HG02763 (cell line): ENCODE data around the gene FAM180A.

Source experiments
- ATAC-seq: cut with Tn5 transposase; IDR thresholded peaks from one replicate; pipeline ENCODE4 v1.9.1; 2021; ENCODE audit warnings: mild to moderate bottlenecking, moderate library complexity; ENCODE audit not compliant: unreplicated experiment

The FAM180A gene

GRCh38 chr7:135685306-135686084, 63.1 kb downstream of the FAM180A start:
- no peak for ATAC-seq

DNA sequence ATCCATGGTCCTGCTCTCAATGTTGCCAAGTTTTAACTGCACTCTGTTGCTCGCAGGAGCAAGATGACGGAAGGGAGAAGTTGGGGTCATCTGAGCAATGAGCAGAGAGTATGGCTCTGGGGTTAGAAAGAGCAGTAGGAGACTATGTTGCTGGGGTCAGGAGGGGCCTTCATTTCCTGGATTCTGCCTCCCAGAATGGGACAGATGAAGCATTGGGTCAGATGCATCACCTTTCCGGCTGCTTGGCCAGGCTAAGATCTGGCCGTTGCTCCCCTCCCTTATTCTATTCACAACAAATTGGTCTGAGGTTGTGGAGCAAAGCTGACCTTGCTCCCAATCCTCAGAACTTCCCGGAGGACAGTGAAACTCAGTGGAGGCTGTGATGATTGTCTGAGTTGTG, 63.9 kb downstream of the FAM180A start:
- no peak for ATAC-seq

GRCh38 chr7:135684136-135684535, 64.5 kb downstream of the FAM180A start:
- no peak for ATAC-seq

- no peak for ATAC-seq
These were observed 65.0 kb downstream of the FAM180A start for GRCh38 chr7:135683609-135684008.

- ATAC-seq: no peak
These were observed 66.4 kb downstream of the FAM180A start for GRCh38 chr7:135682191-135682590.

GRCh38 chr7:135681762-135682161, 66.9 kb downstream of the FAM180A start:
- no peak for ATAC-seq
